ENCODE measurements around the gene RTL10. TPM values are rescaled to one million over a fixed set of nuclear protein-coding genes. Genes with fewer than 3 reads are reported as not detected.

RTL10 gene
- total and polyA plus RNA-seq, 2 donors (not counting 1 experiment from before 2014, with no cell fraction given) = 6.4 to 15.2 TPM

DNA sequence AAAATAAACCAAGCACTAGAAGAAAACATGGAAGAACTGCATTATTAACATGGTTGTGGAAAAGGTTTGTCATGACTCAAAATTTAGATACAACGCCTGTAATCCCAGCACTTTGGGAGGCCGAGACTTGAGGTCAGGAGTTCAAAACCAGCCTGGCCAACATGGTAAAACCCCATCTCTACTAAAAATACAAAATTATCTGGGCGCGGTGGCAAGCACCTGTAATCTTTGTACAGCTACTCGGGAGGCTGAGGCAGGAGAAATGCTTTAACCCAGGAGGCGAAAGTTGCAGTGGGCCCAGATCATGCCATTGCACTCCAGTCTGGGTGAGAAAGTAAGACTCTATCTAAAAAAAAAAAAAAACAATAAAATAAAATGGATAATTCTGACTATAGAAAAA lies 23.7 kb downstream of the RTL10 start:
- no peak for DNase-seq
- TF ChIP-seq, protein P1, sequence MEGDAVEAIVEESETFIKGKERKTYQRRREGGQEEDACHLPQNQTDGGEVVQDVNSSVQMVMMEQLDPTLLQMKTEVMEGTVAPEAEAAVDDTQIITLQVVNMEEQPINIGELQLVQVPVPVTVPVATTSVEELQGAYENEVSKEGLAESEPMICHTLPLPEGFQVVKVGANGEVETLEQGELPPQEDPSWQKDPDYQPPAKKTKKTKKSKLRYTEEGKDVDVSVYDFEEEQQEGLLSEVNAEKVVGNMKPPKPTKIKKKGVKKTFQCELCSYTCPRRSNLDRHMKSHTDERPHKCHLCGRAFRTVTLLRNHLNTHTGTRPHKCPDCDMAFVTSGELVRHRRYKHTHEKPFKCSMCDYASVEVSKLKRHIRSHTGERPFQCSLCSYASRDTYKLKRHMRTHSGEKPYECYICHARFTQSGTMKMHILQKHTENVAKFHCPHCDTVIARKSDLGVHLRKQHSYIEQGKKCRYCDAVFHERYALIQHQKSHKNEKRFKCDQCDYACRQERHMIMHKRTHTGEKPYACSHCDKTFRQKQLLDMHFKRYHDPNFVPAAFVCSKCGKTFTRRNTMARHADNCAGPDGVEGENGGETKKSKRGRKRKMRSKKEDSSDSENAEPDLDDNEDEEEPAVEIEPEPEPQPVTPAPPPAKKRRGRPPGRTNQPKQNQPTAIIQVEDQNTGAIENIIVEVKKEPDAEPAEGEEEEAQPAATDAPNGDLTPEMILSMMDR (IDR thresholded peaks at IDR 0.05) = no peak
- no peak for TF ChIP-seq EZH2 (IDR thresholded peaks at IDR 0.05; ENCODE audit: borderline replicate concordance, insufficient read depth, low read depth, low read length, poor library complexity, severe bottlenecking)
- Histone ChIP-seq H3K9me3 (ENCODE audit: control extremely low read depth in 1 of 3, control insufficient read depth in 2 of 3, insufficient read depth in 1 of 3, low read length in 2 of 3) (no peaks in the 10 kb centered on the region), H3K27me3 (replicated peaks in 1 of 4; ENCODE audit: control extremely low read depth in 1 of 4, control insufficient read depth in 3 of 4, insufficient read depth in 4 of 4, low read length in 3 of 4) (no peaks in the 10 kb centered on the region), H3K79me2 (ENCODE audit: control insufficient read depth, insufficient read depth, low read length) (peaks cover 7% of the 10 kb centered on the region), H3K9ac (ENCODE audit: low read length) (no peak overlapping the region), H3K4me3 (ENCODE audit: control extremely low read depth in 1 of 5, extremely low read depth in 1 of 5, insufficient read depth in 1 of 5, low read depth in 2 of 5, low read length in 4 of 5) (no peak overlapping the region), H2AFZ (ENCODE audit: insufficient read depth, low read depth, low read length, poor library complexity, severe bottlenecking) (no peak overlapping the region), H3K4me1 (ENCODE audit: control insufficient read depth in 2 of 2, insufficient read depth in 2 of 2, low read length in 2 of 2) (peaks cover 0 to 5% of the 10 kb centered on the region in 2 donors), H3K4me2 (replicated peaks; ENCODE audit: low read depth, low read length, poor library complexity, severe bottlenecking) (no peak overlapping the region), H4K20me1 (ENCODE audit: control insufficient read depth, insufficient read depth, low read length, poor library complexity, severe bottlenecking) (no peaks in the 10 kb centered on the region), H3K36me3 (replicated peaks in 1 of 2; ENCODE audit: control extremely low read depth in 1 of 2, control insufficient read depth in 1 of 2, extremely low read depth in 1 of 2, insufficient read depth in 2 of 2, low read length in 1 of 2) (no peaks in the 10 kb centered on the region), H3K27ac (ENCODE audit: low read length in 2 of 2) (no peak overlapping the region)
- WGBS (ENCODE audit: insufficient coverage) = no CpG with 5 or more reads among the region's 6 CpGs
- Mint-ChIP-seq H3K27me3 (no peaks in the 10 kb centered on the region), H3K4me1 (peaks cover 10% of the 10 kb centered on the region), H3K9me3 (ENCODE audit: insufficient read depth) (no peaks in the 10 kb centered on the region), H3K4me3 (no peak overlapping the region), H3K27ac (no peak overlapping the region)
- ChIA-PET CTCF (interaction anchor here (1.4 kb wide), 1 partner anchor 100 kb away, joined by 3 read pairs; no protein-coding TSS in a partner anchor), POLR2A (no interaction called here)
- no peak for ATAC-seq (ENCODE audit: low read depth)
- intact Hi-C loops (cut with micrococcal nuclease) = loop anchor here (10.0 kb wide), 1 partner anchor 64 kb away; no protein-coding TSS in a partner anchor

DNA sequence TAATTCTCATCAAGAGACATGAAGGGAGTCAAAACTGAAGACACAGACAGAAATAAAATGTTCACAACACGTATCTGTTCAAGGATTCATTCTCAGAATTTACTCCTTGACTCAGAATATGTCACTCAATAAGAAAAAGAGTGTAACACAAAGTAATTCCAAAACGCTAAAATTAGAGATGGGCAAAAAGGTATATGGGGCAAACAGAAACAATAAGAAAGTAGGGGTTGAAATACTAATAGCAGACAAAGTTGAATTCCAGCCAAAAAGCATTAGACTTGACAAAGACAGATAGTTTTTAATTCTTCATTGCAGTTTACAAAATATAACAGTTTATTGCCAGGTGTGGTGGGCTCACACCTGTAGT lies 26.7 kb downstream of the RTL10 start:
- peaks cover 12% of the 10 kb centered on the region for H3K4me1 Mint-ChIP-seq
- Histone ChIP-seq H3K4me3 (ENCODE audit: control extremely low read depth in 1 of 5, extremely low read depth in 1 of 5, insufficient read depth in 1 of 5, low read depth in 2 of 5, low read length in 4 of 5) (no peak overlapping the region), H2AFZ (ENCODE audit: insufficient read depth, low read depth, low read length, poor library complexity, severe bottlenecking) (no peak overlapping the region), H3K27ac (ENCODE audit: low read length in 2 of 2) (no peak overlapping the region), H3K9me3 (ENCODE audit: control extremely low read depth in 1 of 3, control insufficient read depth in 2 of 3, insufficient read depth in 1 of 3, low read length in 2 of 3) (no peaks in the 10 kb centered on the region), H3K4me1 (ENCODE audit: control insufficient read depth in 2 of 2, insufficient read depth in 2 of 2, low read length in 2 of 2) (peaks cover 0 to 5% of the 10 kb centered on the region in 2 donors), H3K27me3 (replicated peaks in 1 of 4; ENCODE audit: control extremely low read depth in 1 of 4, control insufficient read depth in 3 of 4, insufficient read depth in 4 of 4, low read length in 3 of 4) (no peaks in the 10 kb centered on the region), H4K20me1 (ENCODE audit: control insufficient read depth, insufficient read depth, low read length, poor library complexity, severe bottlenecking) (no peaks in the 10 kb centered on the region), H3K36me3 (replicated peaks in 1 of 2; ENCODE audit: control extremely low read depth in 1 of 2, control insufficient read depth in 1 of 2, extremely low read depth in 1 of 2, insufficient read depth in 2 of 2, low read length in 1 of 2) (no peaks in the 10 kb centered on the region), H3K79me2 (ENCODE audit: control insufficient read depth, insufficient read depth, low read length) (peaks cover 8% of the 10 kb centered on the region), H3K9ac (ENCODE audit: low read length) (no peak overlapping the region), H3K4me2 (replicated peaks; ENCODE audit: low read depth, low read length, poor library complexity, severe bottlenecking) (no peak overlapping the region)
- CTCF ChIA-PET = no interaction called here
- POLR2A ChIA-PET = no interaction called here
- no peak for DNase-seq
- intact Hi-C loops (cut with micrococcal nuclease) = no loop called here
- H3K27ac Mint-ChIP-seq = no peak overlapping the region
- H3K27me3 Mint-ChIP-seq = no peaks in the 10 kb centered on the region
- TF ChIP-seq, protein P1 (IDR thresholded peaks at IDR 0.05) = no peak
- no peak for TF ChIP-seq EZH2 (IDR thresholded peaks at IDR 0.05; ENCODE audit: borderline replicate concordance, insufficient read depth, low read depth, low read length, poor library complexity, severe bottlenecking)
- H3K9me3 Mint-ChIP-seq (ENCODE audit: insufficient read depth) = no peaks in the 10 kb centered on the region
- WGBS (ENCODE audit: insufficient coverage) = no CpG with 5 or more reads among the region's 2 CpGs
- H3K4me3 Mint-ChIP-seq = no peak overlapping the region
- ATAC-seq (ENCODE audit: low read depth) = no peak

Data from B cell (primary cell).